ENCODE data around the gene CNIH1.
"Not testable (repeated sequence)": the region's sequence is repeated elsewhere in the genome, so short reads cannot be mapped to it uniquely, and the experiment has no call there.

CNIH1 gene

GRCh38 chr14:54458536-54458935 is 17.4 kb upstream of the CNIH1 start:
- not testable (repeated sequence) for H3K36me3 ChIP-seq (ENCODE audit: control insufficient read depth, insufficient read depth, low read length); H3K4me1 ChIP-seq (ENCODE audit: control insufficient read depth, insufficient read depth, low read length); H3K9ac ChIP-seq (ENCODE audit: low read length); H3K27me3 ChIP-seq (ENCODE audit: control insufficient read depth, insufficient read depth, low read length); H3K27ac ChIP-seq (ENCODE audit: low read depth, low read length); H3K4me3 ChIP-seq (ENCODE audit: low read length)

GRCh38 chr14:54457609-54457996 is 16.4 kb upstream of the CNIH1 start:
- Histone ChIP-seq H3K4me3 (ENCODE audit: low read length) (no peak overlapping the region), H3K9ac (ENCODE audit: low read length) (no peak overlapping the region)

GRCh38 chr14:54456820-54457608 is 15.8 kb upstream of the CNIH1 start:
- H3K4me1 ChIP-seq (ENCODE audit: control insufficient read depth, insufficient read depth, low read length); H3K27me3 ChIP-seq (ENCODE audit: control insufficient read depth, insufficient read depth, low read length); H3K4me3 ChIP-seq (ENCODE audit: low read length); H3K36me3 ChIP-seq (ENCODE audit: control insufficient read depth, insufficient read depth, low read length); H3K27ac ChIP-seq (ENCODE audit: low read depth, low read length); H3K9ac ChIP-seq (ENCODE audit: low read length): not testable (repeated sequence)

More at GRCh38 chr14:54457609-54457996, 16.4 kb upstream of the CNIH1 start:
- H3K27ac ChIP-seq (ENCODE audit: low read depth, low read length), result no peak overlapping the region
- H3K36me3 ChIP-seq (ENCODE audit: control insufficient read depth, insufficient read depth, low read length), result no peaks in the 10 kb centered on the region
- H3K4me1 ChIP-seq (ENCODE audit: control insufficient read depth, insufficient read depth, low read length), result no peaks in the 10 kb centered on the region
- H3K27me3 ChIP-seq (ENCODE audit: control insufficient read depth, insufficient read depth, low read length), result no peaks in the 10 kb centered on the region

- Histone ChIP-seq H3K27ac (ENCODE audit: low read depth, low read length) (no peak overlapping the region), H3K36me3 (ENCODE audit: control insufficient read depth, insufficient read depth, low read length) (no peaks in the 10 kb centered on the region), H3K9ac (ENCODE audit: low read length) (no peak overlapping the region), H3K4me1 (ENCODE audit: control insufficient read depth, insufficient read depth, low read length) (no peaks in the 10 kb centered on the region), H3K27me3 (ENCODE audit: control insufficient read depth, insufficient read depth, low read length) (no peaks in the 10 kb centered on the region), H3K4me3 (ENCODE audit: low read length) (no peak overlapping the region)
Observed at GRCh38 chr14:54455363-54455762, 14.2 kb upstream of the CNIH1 start.

- not testable (repeated sequence) for H3K36me3 ChIP-seq (ENCODE audit: control insufficient read depth, insufficient read depth, low read length); H3K4me3 ChIP-seq (ENCODE audit: low read length); H3K27me3 ChIP-seq (ENCODE audit: control insufficient read depth, insufficient read depth, low read length); H3K27ac ChIP-seq (ENCODE audit: low read depth, low read length); H3K4me1 ChIP-seq (ENCODE audit: control insufficient read depth, insufficient read depth, low read length); H3K9ac ChIP-seq (ENCODE audit: low read length)
Observed at GRCh38 chr14:54453990-54454389, 12.8 kb upstream of the CNIH1 start.

- Histone ChIP-seq H3K9ac (ENCODE audit: low read length) (no peak overlapping the region), H3K36me3 (ENCODE audit: control insufficient read depth, insufficient read depth, low read length) (no peaks in the 10 kb centered on the region), H3K27ac (ENCODE audit: low read depth, low read length) (no peak overlapping the region), H3K4me3 (ENCODE audit: low read length) (no peak overlapping the region), H3K4me1 (ENCODE audit: control insufficient read depth, insufficient read depth, low read length) (no peaks in the 10 kb centered on the region), H3K27me3 (ENCODE audit: control insufficient read depth, insufficient read depth, low read length) (no peaks in the 10 kb centered on the region)
Observed at GRCh38 chr14:54453252-54453651, 12.1 kb upstream of the CNIH1 start.

- Histone ChIP-seq H3K9ac (ENCODE audit: low read length) (no peak overlapping the region), H3K4me3 (ENCODE audit: low read length) (no peak overlapping the region), H3K36me3 (ENCODE audit: control insufficient read depth, insufficient read depth, low read length) (no peaks in the 10 kb centered on the region), H3K27me3 (ENCODE audit: control insufficient read depth, insufficient read depth, low read length) (no peaks in the 10 kb centered on the region), H3K27ac (ENCODE audit: low read depth, low read length) (no peak overlapping the region), H3K4me1 (ENCODE audit: control insufficient read depth, insufficient read depth, low read length) (no peaks in the 10 kb centered on the region)
Observed at GRCh38 chr14:54451961-54452360, 10.8 kb upstream of the CNIH1 start.

GRCh38 chr14:54451121-54451601 is 10.0 kb upstream of the CNIH1 start:
- no peak overlapping the region for H3K27ac ChIP-seq (ENCODE audit: low read depth, low read length)

GRCh38 chr14:54450535-54450934 is 9.4 kb upstream of the CNIH1 start:
- Histone ChIP-seq H3K27me3 (ENCODE audit: control insufficient read depth, insufficient read depth, low read length) (no peaks in the 10 kb centered on the region), H3K9ac (ENCODE audit: low read length) (no peak overlapping the region), H3K36me3 (ENCODE audit: control insufficient read depth, insufficient read depth, low read length) (no peaks in the 10 kb centered on the region), H3K27ac (ENCODE audit: low read depth, low read length) (no peak overlapping the region), H3K4me3 (ENCODE audit: low read length) (no peak overlapping the region), H3K4me1 (ENCODE audit: control insufficient read depth, insufficient read depth, low read length) (no peaks in the 10 kb centered on the region)

More at GRCh38 chr14:54451121-54451601, 10.0 kb upstream of the CNIH1 start:
- Histone ChIP-seq H3K4me1 (ENCODE audit: control insufficient read depth, insufficient read depth, low read length) (no peaks in the 10 kb centered on the region), H3K4me3 (ENCODE audit: low read length) (no peak overlapping the region), H3K27me3 (ENCODE audit: control insufficient read depth, insufficient read depth, low read length) (no peaks in the 10 kb centered on the region), H3K36me3 (ENCODE audit: control insufficient read depth, insufficient read depth, low read length) (no peaks in the 10 kb centered on the region), H3K9ac (ENCODE audit: low read length) (no peak overlapping the region)

- no peak overlapping the region for H3K27ac ChIP-seq (ENCODE audit: low read depth, low read length)
Observed at GRCh38 chr14:54447231-54447692, 6.1 kb upstream of the CNIH1 start.

GRCh38 chr14:54446161-54446693 is 5.1 kb upstream of the CNIH1 start:
- H3K27ac ChIP-seq (ENCODE audit: low read depth, low read length), result peak overlapping the region; percentile 50
- H3K4me1 ChIP-seq (ENCODE audit: control insufficient read depth, insufficient read depth, low read length), result peaks cover 8% of the 10 kb centered on the region
- H3K36me3 ChIP-seq (ENCODE audit: control insufficient read depth, insufficient read depth, low read length), result no peaks in the 10 kb centered on the region
- H3K27me3 ChIP-seq (ENCODE audit: control insufficient read depth, insufficient read depth, low read length), result no peaks in the 10 kb centered on the region
- H3K4me3 ChIP-seq (ENCODE audit: low read length), result no peak overlapping the region
- no peak overlapping the region for H3K9ac ChIP-seq (ENCODE audit: low read length)

More at GRCh38 chr14:54447231-54447692, 6.1 kb upstream of the CNIH1 start:
- Histone ChIP-seq H3K4me3 (ENCODE audit: low read length) (no peak overlapping the region), H3K36me3 (ENCODE audit: control insufficient read depth, insufficient read depth, low read length) (no peaks in the 10 kb centered on the region), H3K4me1 (ENCODE audit: control insufficient read depth, insufficient read depth, low read length) (peaks cover 4% of the 10 kb centered on the region), H3K27me3 (ENCODE audit: control insufficient read depth, insufficient read depth, low read length) (no peaks in the 10 kb centered on the region), H3K9ac (ENCODE audit: low read length) (no peak overlapping the region)

- Histone ChIP-seq H3K9ac (ENCODE audit: low read length) (no peak overlapping the region), H3K36me3 (ENCODE audit: control insufficient read depth, insufficient read depth, low read length) (no peaks in the 10 kb centered on the region), H3K4me1 (ENCODE audit: control insufficient read depth, insufficient read depth, low read length) (peaks cover 14% of the 10 kb centered on the region), H3K27ac (ENCODE audit: low read depth, low read length) (no peak overlapping the region), H3K27me3 (ENCODE audit: control insufficient read depth, insufficient read depth, low read length) (no peaks in the 10 kb centered on the region), H3K4me3 (ENCODE audit: low read length) (no peak overlapping the region)
Observed at GRCh38 chr14:54444681-54445080, 3.5 kb upstream of the CNIH1 start.

GRCh38 chr14:54443981-54444380 is 2.8 kb upstream of the CNIH1 start:
- H3K36me3 ChIP-seq (ENCODE audit: control insufficient read depth, insufficient read depth, low read length), result no peaks in the 10 kb centered on the region
- peaks cover 14% of the 10 kb centered on the region for H3K4me1 ChIP-seq (ENCODE audit: control insufficient read depth, insufficient read depth, low read length)
- no peak overlapping the region for H3K27ac ChIP-seq (ENCODE audit: low read depth, low read length)
- no peak overlapping the region for H3K4me3 ChIP-seq (ENCODE audit: low read length)
- no peaks in the 10 kb centered on the region for H3K27me3 ChIP-seq (ENCODE audit: control insufficient read depth, insufficient read depth, low read length)
- H3K9ac ChIP-seq (ENCODE audit: low read length), result no peak overlapping the region

All from rectal smooth muscle tissue (tissue), 1 donor.